Naive thymus-derived CD8-positive, alpha-beta T cell (primary cell): Measurements from ENCODE around the gene ABCA13. TPM values are rescaled to one million over a fixed set of nuclear protein-coding genes. Genes with fewer than 3 reads are reported as not detected.
A peak's percentile ranks its signal among the peaks of the same experiment; 100 is the strongest.

Experiments
- ATAC-seq, 2 donors: fragments of 150-1000 bp; cut with Tn5 transposase in 1 of 2; sonication (Bioruptor Pico), chemical (Tn5 transposase) in 1 of 2; 1 replicate in 1 of 2; 2 replicates in 1 of 2; pipeline ENCODE4 v1.10.0; 2021; ENCODE audit warnings: mild to moderate bottlenecking in 2 of 2, moderate library complexity in 2 of 2
- POLR2A ChIA-PET: fragments of 350-600 bp; sonication (Branson Sonifier 250); formaldehyde crosslinking; loops from one replicate; lab custom pipeline; 2021; ENCODE audit warnings: antibody characterized with exemption; lab: Charles Lee
- DNase-seq, 10 donors: peaks; one replicate each; pipeline versions ENCODE4 v3.0.0 to v3.0.0-alpha.2; 2020 to 2022
- H3K27ac Mint-ChIP-seq, 10 donors: one replicate each; pipeline ENCODE4 v1.8.0; 2020 to 2022; ENCODE audit warnings: mild to moderate bottlenecking in 10 of 10, mixed read lengths in 10 of 10, moderate library complexity in 4 of 10, inconsistent platforms in 1 of 10
- H3K27me3 Mint-ChIP-seq, 5 donors: one replicate each; pipeline ENCODE4 v1.8.0; 2021 to 2022; ENCODE audit warnings: mixed read lengths in 5 of 5
- H3K36me3 Mint-ChIP-seq, 3 donors: one replicate each; pipeline ENCODE4 v1.8.0; 2020 to 2022; ENCODE audit warnings: mixed read lengths in 3 of 3, mild to moderate bottlenecking in 2 of 3, inconsistent platforms in 1 of 3
- H3K4me1 Mint-ChIP-seq, 4 donors: one replicate each; pipeline ENCODE4 v1.8.0; 2021 to 2022; ENCODE audit warnings: mixed read lengths in 4 of 4
- H3K4me3 Mint-ChIP-seq, 10 donors: one replicate each; pipeline ENCODE4 v1.8.0; 2020 to 2022; ENCODE audit warnings: mild to moderate bottlenecking in 10 of 10, mixed read lengths in 10 of 10, moderate library complexity in 6 of 10, inconsistent platforms in 1 of 10
- H3K9me3 Mint-ChIP-seq, 9 donors: one replicate each; pipeline ENCODE4 v1.8.0; 2020 to 2022; ENCODE audit warnings: mixed read lengths in 9 of 9, mild to moderate bottlenecking in 3 of 9, inconsistent platforms in 1 of 9, moderate library complexity in 1 of 9
- polyA plus RNA-seq, 3 donors: library from polyadenylated mRNA; unstranded; fragments of 300-500 nt; fragmentation: Illumina TruSeq; gene quantifications; one replicate each; pipeline ENCODE4 v1.2.3, GENCODE V29; 2021
- total RNA-seq, 8 experiments: library from RNA in 2 of 8; stranded (reverse) in 2 of 8; gene quantifications; one replicate each; pipeline ENCODE4 v1.2.3 and lab custom pipeline; 2021 to 2026

ABCA13 gene
- total and polyA plus RNA-seq, 5 experiments from 2014 or later = not detected

- DNase-seq (no peak), ATAC-seq (no peak)
- H3K27me3 Mint-ChIP-seq = peaks cover 8 to 30% (median 12%) of the 10 kb centered on the region in 5 donors
- POLR2A ChIA-PET = no interaction called here
- H3K9me3 Mint-ChIP-seq = peaks cover 0 to 6% (median 2%) of the 10 kb centered on the region in 9 donors
- H3K4me1 Mint-ChIP-seq = no peaks in the 10 kb centered on the region
- no peak overlapping the region for H3K4me3 Mint-ChIP-seq
- no peak overlapping the region for H3K27ac Mint-ChIP-seq
- H3K36me3 Mint-ChIP-seq = peaks cover 0 to 5% (median 2%) of the 10 kb centered on the region in 3 donors
Observed at GRCh38 chr7:48149058-48149457, 22.2 kb upstream of the ABCA13 start.

DNA sequence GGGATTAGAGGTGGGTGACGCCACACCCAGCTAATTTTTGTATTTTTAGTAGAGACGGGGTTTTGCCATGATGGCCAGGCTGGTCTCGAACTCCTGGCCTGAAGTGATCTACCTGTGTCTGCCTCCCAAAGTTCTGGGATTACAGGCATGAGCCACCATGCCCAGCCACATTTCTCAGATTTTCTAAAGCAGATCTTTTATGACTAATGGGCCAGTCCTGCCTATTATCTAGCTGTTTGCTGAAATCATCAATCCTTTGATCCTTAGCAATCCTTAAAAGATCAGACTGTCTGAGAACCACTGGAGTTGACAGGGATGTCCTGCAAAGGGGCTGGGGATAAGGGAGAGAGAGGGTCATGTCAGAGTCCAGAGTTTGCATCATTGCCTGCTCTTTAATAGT, 21.2 kb upstream of the ABCA13 start:
- H3K4me3 Mint-ChIP-seq = no peak overlapping the region
- H3K9me3 Mint-ChIP-seq = peaks cover 0 to 16% (median 2%) of the 10 kb centered on the region in 9 donors
- H3K4me1 Mint-ChIP-seq = no peaks in the 10 kb centered on the region
- no peak for DNase-seq
- peaks cover 0 to 5% (median 4%) of the 10 kb centered on the region in 3 donors for H3K36me3 Mint-ChIP-seq
- POLR2A ChIA-PET = no interaction called here
- ATAC-seq = no peak
- peaks cover 9 to 35% (median 12%) of the 10 kb centered on the region in 5 donors for H3K27me3 Mint-ChIP-seq
- peak overlapping the region in 1 of 10 donors; percentile 49 for H3K27ac Mint-ChIP-seq

DNA sequence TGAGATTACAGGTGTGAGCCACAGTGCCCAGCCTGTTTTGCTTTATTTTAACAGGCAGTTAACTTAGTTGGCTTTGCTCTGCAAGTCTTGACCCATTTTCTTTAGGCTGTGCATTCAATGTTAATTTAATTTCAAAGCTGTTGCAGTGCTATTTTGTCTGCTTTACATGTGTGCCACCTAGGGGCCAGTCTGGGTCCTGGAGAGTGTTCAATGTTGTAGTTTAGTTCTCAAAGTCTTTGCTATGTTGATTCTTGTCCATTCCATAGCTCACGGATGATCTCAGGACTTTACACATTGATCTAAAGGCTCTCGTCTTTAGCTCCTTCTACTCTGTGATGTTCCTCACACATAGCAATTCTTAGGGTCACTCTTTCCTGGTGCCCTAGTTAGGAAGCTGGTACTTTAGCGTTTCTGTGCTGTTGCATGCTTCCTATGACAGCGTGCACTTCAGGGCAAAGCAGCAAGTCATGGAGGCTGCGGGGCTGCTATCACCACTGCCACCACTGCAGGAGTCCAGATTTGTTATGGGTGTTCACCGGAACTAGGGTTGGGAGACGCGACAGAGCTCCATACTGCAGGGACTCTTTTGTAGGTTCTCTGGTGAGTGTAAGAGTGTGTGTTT, 16.4 kb upstream of the ABCA13 start:
- H3K4me1 Mint-ChIP-seq = no peaks in the 10 kb centered on the region
- H3K4me3 Mint-ChIP-seq = no peak overlapping the region
- POLR2A ChIA-PET = no interaction called here
- H3K36me3 Mint-ChIP-seq = peaks cover 0 to 7% (median 4%) of the 10 kb centered on the region in 3 donors
- peaks cover 14 to 31% (median 24%) of the 10 kb centered on the region in 5 donors for H3K27me3 Mint-ChIP-seq
- DNase-seq = peak in 4 of 10 donors; percentile 6 to 15 (median 12)
- H3K27ac Mint-ChIP-seq = peak overlapping the region in 1 of 10 donors; percentile 3
- ATAC-seq = no peak
- peaks cover 0 to 20% (median 2%) of the 10 kb centered on the region in 9 donors for H3K9me3 Mint-ChIP-seq

GRCh38 chr7:48158404-48158803, 12.9 kb upstream of the ABCA13 start:
- Mint-ChIP-seq H3K9me3 (peaks cover 0 to 27% (median 11%) of the 10 kb centered on the region in 9 donors), H3K27me3 (peaks cover 22 to 43% (median 32%) of the 10 kb centered on the region in 5 donors), H3K27ac (no peak overlapping the region), H3K4me1 (no peaks in the 10 kb centered on the region), H3K4me3 (no peak overlapping the region), H3K36me3 (peaks cover 0 to 19% (median 4%) of the 10 kb centered on the region in 3 donors)
- POLR2A ChIA-PET = no interaction called here
- ATAC-seq = no peak
- DNase-seq = no peak

- DNase-seq = no peak
- POLR2A ChIA-PET = no interaction called here
- Mint-ChIP-seq H3K9me3 (peaks cover 0 to 13% (median 10%) of the 10 kb centered on the region in 9 donors), H3K4me3 (no peak overlapping the region), H3K27me3 (peaks cover 11 to 31% (median 24%) of the 10 kb centered on the region in 5 donors), H3K36me3 (peaks cover 0 to 14% (median 0%) of the 10 kb centered on the region in 3 donors), H3K27ac (no peak overlapping the region), H3K4me1 (no peaks in the 10 kb centered on the region)
- ATAC-seq = no peak
Observed at GRCh38 chr7:48161407-48162125, 9.7 kb upstream of the ABCA13 start.

GRCh38 chr7:48165157-48165556, 6.1 kb upstream of the ABCA13 start:
- peaks cover 0 to 17% (median 11%) of the 10 kb centered on the region in 9 donors for H3K9me3 Mint-ChIP-seq
- H3K36me3 Mint-ChIP-seq = peaks cover 0 to 10% (median 0%) of the 10 kb centered on the region in 3 donors
- H3K4me1 Mint-ChIP-seq = no peaks in the 10 kb centered on the region
- POLR2A ChIA-PET = no interaction called here
- H3K4me3 Mint-ChIP-seq = no peak overlapping the region
- peaks cover 8 to 22% (median 10%) of the 10 kb centered on the region in 5 donors for H3K27me3 Mint-ChIP-seq
- ATAC-seq (no peak), DNase-seq (no peak)
- H3K27ac Mint-ChIP-seq = no peak overlapping the region

DNA sequence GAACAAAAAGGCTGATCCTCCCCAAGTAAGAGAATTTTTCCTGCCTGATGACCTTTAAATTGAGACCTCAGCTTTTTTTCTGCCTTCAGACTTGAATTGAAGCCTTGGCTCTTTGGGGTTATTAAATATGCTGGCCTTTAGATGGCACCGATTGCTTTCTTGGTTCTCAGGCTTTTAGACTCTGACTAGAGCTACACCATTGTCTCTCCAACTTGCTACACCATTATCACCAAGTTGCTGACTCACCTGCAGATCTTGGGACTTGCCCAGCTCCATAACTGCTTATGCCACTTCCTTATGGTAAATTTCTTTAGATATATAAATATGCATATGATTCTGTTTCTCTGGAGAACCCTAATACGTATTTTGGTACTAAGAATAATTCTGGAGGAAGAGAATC, 3.1 kb upstream of the ABCA13 start:
- H3K27me3 Mint-ChIP-seq = peaks cover 0 to 14% (median 0%) of the 10 kb centered on the region in 5 donors
- POLR2A ChIA-PET = no interaction called here
- no peak overlapping the region for H3K27ac Mint-ChIP-seq
- no peak overlapping the region for H3K4me3 Mint-ChIP-seq
- DNase-seq (no peak), ATAC-seq (no peak)
- H3K36me3 Mint-ChIP-seq = no peaks in the 10 kb centered on the region
- peaks cover 0 to 10% (median 2%) of the 10 kb centered on the region in 9 donors for H3K9me3 Mint-ChIP-seq
- H3K4me1 Mint-ChIP-seq = no peaks in the 10 kb centered on the region

GRCh38 chr7:48170506-48170905, 752 bp upstream of the ABCA13 start:
- Mint-ChIP-seq H3K4me1 (no peaks in the 10 kb centered on the region), H3K36me3 (no peaks in the 10 kb centered on the region), H3K4me3 (no peak overlapping the region), H3K27me3 (peaks cover 0 to 8% (median 0%) of the 10 kb centered on the region in 5 donors), H3K9me3 (peaks cover 0 to 10% (median 0%) of the 10 kb centered on the region in 9 donors), H3K27ac (no peak overlapping the region)
- no peak for DNase-seq
- POLR2A ChIA-PET = no interaction called here
- ATAC-seq = no peak

GRCh38 chr7:48173313-48173712, 2.1 kb downstream of the ABCA13 start:
- ATAC-seq = no peak
- POLR2A ChIA-PET = no interaction called here

DNA sequence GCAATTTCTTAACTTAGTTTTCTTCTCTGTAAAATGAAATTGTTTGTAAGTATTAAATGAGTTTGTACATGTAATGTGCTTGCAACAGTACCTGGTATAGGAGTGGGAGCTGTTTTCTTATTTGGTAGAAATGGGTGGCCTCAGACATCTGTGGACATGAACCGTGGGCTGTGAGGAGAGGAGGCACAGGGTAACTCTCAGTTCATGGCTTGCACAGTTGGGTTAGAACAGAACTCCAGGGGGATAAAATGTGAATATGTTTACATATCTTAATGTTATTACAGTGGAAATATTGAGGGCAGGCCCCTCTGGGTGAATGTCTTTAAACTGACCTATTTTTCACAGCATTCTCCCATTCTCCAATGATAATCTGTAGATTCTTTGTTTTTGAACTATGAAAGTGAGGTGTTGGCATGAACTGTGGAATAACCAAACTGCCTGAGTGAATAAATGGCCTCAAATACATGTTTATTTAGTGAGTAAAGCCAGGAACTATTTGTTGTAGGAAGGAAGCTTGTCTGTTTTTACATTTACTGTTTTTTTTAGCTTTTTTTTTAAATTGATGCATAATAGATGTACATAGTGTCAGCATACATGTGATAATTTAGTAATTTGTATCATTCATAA, 2.6 kb downstream of the ABCA13 start:
- Mint-ChIP-seq H3K27me3 (peaks cover 0 to 5% (median 0%) of the 10 kb centered on the region in 5 donors), H3K4me1 (no peaks in the 10 kb centered on the region), H3K27ac (no peak overlapping the region), H3K36me3 (no peaks in the 10 kb centered on the region), H3K9me3 (no peaks in the 10 kb centered on the region), H3K4me3 (no peak overlapping the region)
- no peak for DNase-seq
- POLR2A ChIA-PET = no interaction called here
- ATAC-seq = no peak

More at GRCh38 chr7:48173313-48173712, 2.1 kb downstream of the ABCA13 start:
- no peaks in the 10 kb centered on the region for H3K36me3 Mint-ChIP-seq
- DNase-seq = no peak
- H3K27me3 Mint-ChIP-seq = peaks cover 0 to 5% (median 0%) of the 10 kb centered on the region in 5 donors
- no peaks in the 10 kb centered on the region for H3K9me3 Mint-ChIP-seq
- no peak overlapping the region for H3K27ac Mint-ChIP-seq
- no peaks in the 10 kb centered on the region for H3K4me1 Mint-ChIP-seq
- no peak overlapping the region for H3K4me3 Mint-ChIP-seq

GRCh38 chr7:48175019-48175418, 3.8 kb downstream of the ABCA13 start:
- no peaks in the 10 kb centered on the region for H3K9me3 Mint-ChIP-seq
- H3K27me3 Mint-ChIP-seq = peaks cover 0 to 3% (median 0%) of the 10 kb centered on the region in 5 donors
- H3K27ac Mint-ChIP-seq = no peak overlapping the region
- no peak overlapping the region for H3K4me3 Mint-ChIP-seq
- H3K36me3 Mint-ChIP-seq = no peaks in the 10 kb centered on the region
- POLR2A ChIA-PET = no interaction called here
- ATAC-seq = no peak
- no peak for DNase-seq
- H3K4me1 Mint-ChIP-seq = no peaks in the 10 kb centered on the region

GRCh38 chr7:48176356-48176893, 5.2 kb downstream of the ABCA13 start:
- POLR2A ChIA-PET = no interaction called here
- H3K4me1 Mint-ChIP-seq = no peaks in the 10 kb centered on the region
- H3K4me3 Mint-ChIP-seq = no peak overlapping the region
- H3K27ac Mint-ChIP-seq = no peak overlapping the region
- peaks cover 0 to 3% (median 0%) of the 10 kb centered on the region in 5 donors for H3K27me3 Mint-ChIP-seq
- no peak for DNase-seq
- no peak for ATAC-seq
- no peaks in the 10 kb centered on the region for H3K36me3 Mint-ChIP-seq
- no peaks in the 10 kb centered on the region for H3K9me3 Mint-ChIP-seq

GRCh38 chr7:48177271-48177670, 6.0 kb downstream of the ABCA13 start:
- H3K9me3 Mint-ChIP-seq = no peaks in the 10 kb centered on the region
- ATAC-seq (no peak), DNase-seq (no peak)
- H3K4me1 Mint-ChIP-seq = no peaks in the 10 kb centered on the region
- peaks cover 0 to 3% (median 0%) of the 10 kb centered on the region in 5 donors for H3K27me3 Mint-ChIP-seq
- no peak overlapping the region for H3K4me3 Mint-ChIP-seq
- H3K27ac Mint-ChIP-seq = no peak overlapping the region
- POLR2A ChIA-PET = no interaction called here
- no peaks in the 10 kb centered on the region for H3K36me3 Mint-ChIP-seq
